Ishikawa (cell line): ENCODE data around the gene PCK1.

Experiments
- EP300 ChIP-seq: IDR thresholded peaks from 2 replicates; pipeline ENCODE4 v1.6.1; 2012; ENCODE audit warnings: borderline replicate concordance
- RAD21 ChIP-seq: IDR thresholded peaks from 2 replicates; pipeline ENCODE4 v1.6.1; 2012; ENCODE audit warnings: low read depth
- TAF1 ChIP-seq: IDR thresholded peaks from 2 replicates; pipeline ENCODE4 v1.6.1; 2012; ENCODE audit warnings: low read depth, mild to moderate bottlenecking
- TCF12 ChIP-seq: IDR thresholded peaks from 2 replicates; pipeline ENCODE4 v1.6.1; 2012; ENCODE audit warnings: low read depth
- YY1 ChIP-seq: IDR thresholded peaks from 2 replicates; pipeline ENCODE4 v1.6.1; 2012; ENCODE audit warnings: low read depth
- TF ChIP-seq, protein P1 (sequence below): IDR thresholded peaks from 2 replicates; pipeline ENCODE4 v1.6.1; 2012; ENCODE audit warnings: low read depth, mild to moderate bottlenecking
- TF ChIP-seq, protein P2 (sequence below): IDR thresholded peaks from 2 replicates; pipeline ENCODE4 v1.6.1; 2012

DNA sequence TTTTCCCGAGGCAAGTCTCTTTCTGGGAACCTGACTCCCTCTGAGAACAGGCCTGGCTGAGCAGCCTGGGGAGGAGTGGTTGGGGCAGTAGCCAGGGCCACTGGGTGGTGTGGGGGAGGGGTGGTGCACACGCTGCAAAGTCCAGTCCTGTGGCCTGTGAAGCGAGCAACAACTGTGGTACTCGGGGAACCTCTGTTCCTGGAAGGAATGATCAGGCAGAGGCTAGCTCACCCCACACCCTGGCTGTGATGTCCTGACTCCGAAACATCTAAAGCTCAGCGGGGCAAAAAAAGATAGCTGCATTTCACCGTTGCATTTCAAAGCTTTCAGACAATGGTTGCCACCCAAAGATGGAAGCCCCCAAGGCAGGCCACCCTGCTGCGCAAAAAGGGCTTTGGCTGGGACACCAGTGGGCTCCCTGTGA, 25.5 kb downstream of the PCK1 start:
- TF ChIP-seq TAF1 (no peak), EP300 (no peak), RAD21 (no peak), TCF12 (no peak), YY1 (no peak)
- TF ChIP-seq, protein P1, sequence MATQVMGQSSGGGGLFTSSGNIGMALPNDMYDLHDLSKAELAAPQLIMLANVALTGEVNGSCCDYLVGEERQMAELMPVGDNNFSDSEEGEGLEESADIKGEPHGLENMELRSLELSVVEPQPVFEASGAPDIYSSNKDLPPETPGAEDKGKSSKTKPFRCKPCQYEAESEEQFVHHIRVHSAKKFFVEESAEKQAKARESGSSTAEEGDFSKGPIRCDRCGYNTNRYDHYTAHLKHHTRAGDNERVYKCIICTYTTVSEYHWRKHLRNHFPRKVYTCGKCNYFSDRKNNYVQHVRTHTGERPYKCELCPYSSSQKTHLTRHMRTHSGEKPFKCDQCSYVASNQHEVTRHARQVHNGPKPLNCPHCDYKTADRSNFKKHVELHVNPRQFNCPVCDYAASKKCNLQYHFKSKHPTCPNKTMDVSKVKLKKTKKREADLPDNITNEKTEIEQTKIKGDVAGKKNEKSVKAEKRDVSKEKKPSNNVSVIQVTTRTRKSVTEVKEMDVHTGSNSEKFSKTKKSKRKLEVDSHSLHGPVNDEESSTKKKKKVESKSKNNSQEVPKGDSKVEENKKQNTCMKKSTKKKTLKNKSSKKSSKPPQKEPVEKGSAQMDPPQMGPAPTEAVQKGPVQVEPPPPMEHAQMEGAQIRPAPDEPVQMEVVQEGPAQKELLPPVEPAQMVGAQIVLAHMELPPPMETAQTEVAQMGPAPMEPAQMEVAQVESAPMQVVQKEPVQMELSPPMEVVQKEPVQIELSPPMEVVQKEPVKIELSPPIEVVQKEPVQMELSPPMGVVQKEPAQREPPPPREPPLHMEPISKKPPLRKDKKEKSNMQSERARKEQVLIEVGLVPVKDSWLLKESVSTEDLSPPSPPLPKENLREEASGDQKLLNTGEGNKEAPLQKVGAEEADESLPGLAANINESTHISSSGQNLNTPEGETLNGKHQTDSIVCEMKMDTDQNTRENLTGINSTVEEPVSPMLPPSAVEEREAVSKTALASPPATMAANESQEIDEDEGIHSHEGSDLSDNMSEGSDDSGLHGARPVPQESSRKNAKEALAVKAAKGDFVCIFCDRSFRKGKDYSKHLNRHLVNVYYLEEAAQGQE = no peak
- TF ChIP-seq, protein P2, sequence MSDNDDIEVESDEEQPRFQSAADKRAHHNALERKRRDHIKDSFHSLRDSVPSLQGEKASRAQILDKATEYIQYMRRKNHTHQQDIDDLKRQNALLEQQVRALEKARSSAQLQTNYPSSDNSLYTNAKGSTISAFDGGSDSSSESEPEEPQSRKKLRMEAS = no peak
